GM21786 (cell line): ENCODE data around the gene PSG6.
"Not testable (repeated sequence)": the region's sequence is repeated elsewhere in the genome, so short reads cannot be mapped to it uniquely, and the experiment has no call there.

Experiments
- ATAC-seq: cut with Tn5 transposase; IDR thresholded peaks from one replicate; pipeline ENCODE4 v1.9.1; 2021; ENCODE audit not compliant: unreplicated experiment

The PSG6 gene

GRCh38 chr19:42911731-42912130 lies 6.0 kb downstream of the PSG6 start:
- ATAC-seq, result not testable (repeated sequence)

- not testable (repeated sequence) for ATAC-seq
These were observed 11.5 kb downstream of the PSG6 start for GRCh38 chr19:42906162-42906561.

- not testable (repeated sequence) for ATAC-seq
These were observed 17.1 kb downstream of the PSG6 start for GRCh38 chr19:42900561-42900960.

GRCh38 chr19:42899674-42900073 lies 18.0 kb downstream of the PSG6 start:
- ATAC-seq, result not testable (repeated sequence)

- not testable (repeated sequence) for ATAC-seq
These were observed 18.6 kb downstream of the PSG6 start for GRCh38 chr19:42899110-42899509.

GRCh38 chr19:42898656-42899055 lies 19.0 kb downstream of the PSG6 start:
- ATAC-seq, result not testable (repeated sequence)

GRCh38 chr19:42897729-42898128 lies 20.0 kb downstream of the PSG6 start:
- not testable (repeated sequence) for ATAC-seq

GRCh38 chr19:42890446-42890845 lies 27.2 kb downstream of the PSG6 start:
- ATAC-seq, result not testable (repeated sequence)

- not testable (repeated sequence) for ATAC-seq
These were observed 29.7 kb downstream of the PSG6 start for GRCh38 chr19:42887876-42888445.

- not testable (repeated sequence) for ATAC-seq
These were observed 35.0 kb downstream of the PSG6 start for GRCh38 chr19:42882730-42883129.

GRCh38 chr19:42882010-42882409 lies 35.7 kb downstream of the PSG6 start:
- ATAC-seq, result not testable (repeated sequence)

- not testable (repeated sequence) for ATAC-seq
These were observed 36.4 kb downstream of the PSG6 start for GRCh38 chr19:42881279-42881678.

- not testable (repeated sequence) for ATAC-seq
These were observed 37.1 kb downstream of the PSG6 start for GRCh38 chr19:42880621-42881020.

GRCh38 chr19:42879613-42880012 lies 38.1 kb downstream of the PSG6 start, which contains the start of gene PSG1:
Gene PSG1, minus strand, starts transcription at chr19:42879713. Its CDS starts 132 bp downstream, at chr19:42879581.
- no peak for ATAC-seq

GRCh38 chr19:42876596-42876995 lies 41.1 kb downstream of the PSG6 start:
- ATAC-seq, result not testable (repeated sequence)

GRCh38 chr19:42875881-42876280 lies 41.8 kb downstream of the PSG6 start:
- ATAC-seq, result not testable (repeated sequence)

- ATAC-seq, result not testable (repeated sequence)
These were observed 42.5 kb downstream of the PSG6 start for GRCh38 chr19:42874901-42875813.

- ATAC-seq, result not testable (repeated sequence)
These were observed 43.6 kb downstream of the PSG6 start for GRCh38 chr19:42874136-42874535.

GRCh38 chr19:42872608-42873007 lies 45.1 kb downstream of the PSG6 start:
- no peak for ATAC-seq

GRCh38 chr19:42857544-42857867 lies 60.2 kb downstream of the PSG6 start:
- ATAC-seq, result no peak

GRCh38 chr19:42856866-42857543 lies 60.7 kb downstream of the PSG6 start:
- ATAC-seq, result not testable (repeated sequence)
